ENCODE measurements around the gene DBP. TPM values are rescaled to one million over a fixed set of nuclear protein-coding genes. Genes with fewer than 3 reads are reported as not detected.

Gene DBP
- total and polyA plus RNA-seq, 2 of the 13 experiments (the other 11 are each of a cell fraction or from before 2014, with no cell fraction given), result 1.7 to 5.8 TPM

GRCh38 chr19:48637449-48637947, 319 bp upstream of the DBP start (continued):
- TF ChIP-seq AHDC1 (CRISPR knock-in tag; IDR thresholded peaks at IDR 0.05; ENCODE audit: borderline replicate concordance) (no peak), SPEN (CRISPR knock-in tag; IDR thresholded peaks at IDR 0.05; ENCODE audit: low read depth) (peak; percentile 78), ZNF629 (CRISPR knock-in tag; conservative IDR thresholded peaks at IDR 0.05) (peak; percentile 25; the same call in 1 of the 2 replicates), KDM2A (CRISPR knock-in tag; IDR thresholded peaks at IDR 0.05; ENCODE audit: borderline replicate concordance, low read depth) (no peak; the same call in 1 of the 2 replicates), ZNF713 (CRISPR knock-in tag; IDR thresholded peaks at IDR 0.05) (no peak), MEIS1 (CRISPR knock-in tag; IDR thresholded peaks at IDR 0.05; ENCODE audit: borderline replicate concordance) (no peak), ARID5B (CRISPR knock-in tag; IDR thresholded peaks at IDR 0.05) (peak; percentile 46), ZNF569 (CRISPR knock-in tag; IDR thresholded peaks at IDR 0.05; ENCODE audit: borderline replicate concordance) (0 out of 2 replicates have a peak, but pooled peaks have one; percentile 57), ZNF101 (CRISPR knock-in tag; IDR thresholded peaks at IDR 0.05; ENCODE audit: borderline replicate concordance, low read depth) (0 out of 2 replicates have a peak, but pooled peaks have one; percentile 64), HBP1 (CRISPR knock-in tag; IDR thresholded peaks at IDR 0.05; ENCODE audit: low read depth) (no peak; the same call in 1 of the 2 replicates), ZKSCAN8 (CRISPR knock-in tag; IDR thresholded peaks at IDR 0.05; ENCODE audit: borderline replicate concordance) (no peak), ZNF678 (CRISPR knock-in tag; IDR thresholded peaks at IDR 0.05) (peak; percentile 57; the same call in 1 of the 2 replicates), ZNF460 (CRISPR knock-in tag; IDR thresholded peaks at IDR 0.05; ENCODE audit: borderline replicate concordance) (no peak), MIER2 (CRISPR knock-in tag; IDR thresholded peaks at IDR 0.05) (no peak), ARNT (IDR thresholded peaks at IDR 0.05) (no peak), TBP (CRISPR knock-in tag; IDR thresholded peaks at IDR 0.05) (no peak)

Data from HepG2 (cell line).